GM18507 (cell line): Measurements from ENCODE around the gene IRX2.

Experiments
- DNase-seq: peaks from one replicate; pipeline ENCODE4 v3.0.0; 2011; ENCODE audit warnings: low read depth; ENCODE audit not compliant: insufficient read length; ENCODE audit errors: extremely low spot score
- FAIRE-seq: peaks from 2 replicates; lab custom pipeline; 2011; peaks lifted over from hg19 to GRCh38; lab: Jason Lieb, UNC

IRX2 gene

DNA sequence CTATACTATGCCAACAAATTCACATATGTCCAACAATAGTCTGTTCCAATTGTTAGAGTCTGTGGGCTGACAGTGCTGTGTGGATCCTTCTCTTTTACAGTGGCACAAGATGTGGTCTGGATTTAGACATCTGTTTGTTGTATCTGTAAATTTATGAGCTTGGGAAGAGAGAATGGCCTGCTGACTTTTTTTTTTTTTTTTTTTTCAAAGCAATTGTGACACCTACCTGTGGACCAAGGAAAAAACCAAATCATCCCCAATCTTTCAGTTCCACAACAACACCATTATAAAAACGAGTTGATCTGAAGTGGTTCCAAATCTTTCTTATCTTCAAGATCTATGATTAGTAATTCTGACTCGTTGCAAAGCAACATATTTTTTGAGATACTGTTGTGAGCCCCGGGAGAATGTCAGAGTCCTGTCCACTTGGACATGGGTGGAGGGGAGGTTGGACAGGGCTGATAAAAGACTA lies 4.9 kb downstream of the IRX2 start:
- no peak for FAIRE-seq
- no peak for DNase-seq

GRCh38 chr5:2744485-2744884 lies 7.0 kb downstream of the IRX2 start:
- FAIRE-seq (no peak), DNase-seq (no peak)

- FAIRE-seq (no peak), DNase-seq (no peak)
Observed at GRCh38 chr5:2742921-2743679, 8.4 kb downstream of the IRX2 start.

- DNase-seq = no peak
- no peak for FAIRE-seq
Observed at GRCh38 chr5:2741956-2742355, 9.5 kb downstream of the IRX2 start.

- FAIRE-seq = no peak
- DNase-seq = no peak
Observed at GRCh38 chr5:2740876-2741555, 10.5 kb downstream of the IRX2 start.

DNA sequence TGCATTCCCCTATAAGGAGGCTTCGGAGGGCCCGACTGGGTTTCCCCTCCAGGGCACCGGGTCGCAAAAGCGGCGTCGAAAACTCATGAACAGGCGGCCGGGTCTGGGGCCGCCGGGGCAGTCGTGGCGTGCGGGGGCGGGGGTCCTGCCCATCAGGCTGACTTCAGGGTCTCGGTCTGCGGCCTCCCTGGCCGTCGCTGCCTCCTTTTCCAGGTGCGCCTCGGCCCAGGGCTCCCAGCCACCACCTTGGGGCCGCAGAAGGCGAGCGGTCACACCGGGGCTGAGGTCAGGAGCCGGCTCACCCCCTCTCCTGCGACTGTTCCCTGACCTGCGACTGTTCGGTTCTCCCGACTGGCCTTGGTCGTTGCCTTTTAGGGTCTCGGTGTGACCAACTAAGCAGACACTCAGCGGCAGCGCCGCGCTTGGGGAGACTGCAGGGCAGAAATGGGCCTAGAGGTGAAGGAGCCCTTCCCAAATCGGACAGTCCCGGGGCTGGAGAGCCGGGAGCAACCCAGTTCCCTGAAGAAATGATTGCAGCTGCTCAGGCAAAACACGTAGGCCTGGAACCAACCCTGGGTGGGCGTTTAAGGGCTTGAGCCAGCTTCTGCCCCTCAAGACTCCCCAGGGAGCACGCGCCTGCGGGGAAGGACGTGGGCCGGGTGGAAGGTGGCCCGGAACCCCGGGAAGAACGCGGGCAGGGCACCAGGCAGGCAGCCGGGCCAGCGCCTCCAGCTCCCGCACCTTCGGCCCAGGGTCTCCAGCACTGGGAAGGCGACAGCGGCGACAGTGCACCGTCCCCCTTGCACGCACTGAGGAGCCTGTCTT lies 11.2 kb downstream of the IRX2 start:
- DNase-seq = no peak
- FAIRE-seq = no peak

DNA sequence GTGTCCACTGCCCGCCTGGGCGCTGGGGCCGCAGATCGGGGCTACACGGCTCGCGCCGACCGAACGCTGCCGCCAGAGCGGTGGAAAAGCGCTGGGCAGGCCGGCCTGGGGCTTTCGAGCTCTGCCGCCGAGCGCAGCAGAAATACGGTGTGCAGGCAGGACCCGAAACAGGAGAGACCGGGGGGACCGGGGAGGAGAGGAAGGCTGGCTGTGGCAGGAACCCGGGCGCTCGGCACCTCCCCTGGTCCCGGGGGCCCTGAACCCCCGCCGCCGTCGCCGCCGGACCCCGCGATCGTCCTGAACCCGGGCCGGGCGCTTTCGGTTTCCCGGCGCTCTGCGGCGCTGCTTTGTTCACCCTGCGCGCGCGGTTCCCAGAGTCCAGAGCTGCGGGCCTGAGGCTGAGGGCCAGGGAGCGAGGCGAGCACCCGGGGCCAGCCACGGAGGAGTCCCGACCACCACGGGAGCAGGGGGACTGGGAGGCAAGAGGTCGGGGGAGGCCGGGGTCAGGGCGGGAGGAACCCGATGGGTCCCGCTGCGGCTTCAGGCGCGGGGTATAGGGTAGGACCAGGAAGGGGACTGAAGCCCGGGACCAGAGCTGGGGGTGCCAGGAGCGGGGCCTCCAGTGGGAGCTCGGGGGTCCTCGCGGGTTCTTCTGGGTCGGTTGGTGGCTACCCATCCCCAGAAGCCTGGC lies 12.0 kb downstream of the IRX2 start:
- no peak for FAIRE-seq
- DNase-seq = no peak

GRCh38 chr5:2738700-2739359 lies 12.6 kb downstream of the IRX2 start:
- DNase-seq (no peak), FAIRE-seq (no peak)

DNA sequence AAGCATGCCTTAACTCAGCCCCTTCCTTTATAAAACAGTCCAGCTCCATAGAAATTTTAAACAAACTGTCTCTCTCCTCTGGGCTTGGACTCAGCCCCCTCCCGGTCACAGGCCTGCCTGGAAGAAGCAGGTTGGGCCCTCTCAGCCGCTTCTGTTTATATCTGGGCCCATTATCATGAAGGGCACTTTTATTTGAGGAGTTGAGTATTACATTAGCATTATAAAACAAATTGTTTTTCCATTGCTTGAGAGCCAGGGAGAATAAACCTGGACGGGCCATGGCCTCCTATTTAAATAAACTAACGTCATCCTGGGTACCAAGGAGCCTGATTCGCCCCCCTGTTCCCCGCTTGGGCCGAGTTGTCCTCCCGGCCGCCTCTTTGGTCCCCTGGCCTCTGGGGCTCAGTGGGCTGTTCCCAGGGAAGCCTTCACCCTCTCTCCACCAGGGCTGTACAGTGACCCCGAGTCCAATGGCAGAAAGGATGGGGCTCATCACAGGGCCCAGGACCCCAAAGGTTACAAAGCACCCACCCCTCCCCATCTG lies 13.2 kb downstream of the IRX2 start:
- DNase-seq (no peak), FAIRE-seq (no peak)

GRCh38 chr5:2737273-2738155 lies 14.0 kb downstream of the IRX2 start:
- DNase-seq (no peak), FAIRE-seq (no peak)

GRCh38 chr5:2736872-2737271 lies 14.6 kb downstream of the IRX2 start:
- DNase-seq (no peak), FAIRE-seq (no peak)

GRCh38 chr5:2735996-2736395 lies 15.5 kb downstream of the IRX2 start:
- DNase-seq = no peak
- FAIRE-seq = no peak

- FAIRE-seq (no peak), DNase-seq (no peak)
Observed at GRCh38 chr5:2732850-2733249, 18.6 kb downstream of the IRX2 start.

GRCh38 chr5:2732004-2732403 lies 19.5 kb downstream of the IRX2 start:
- DNase-seq = no peak
- no peak for FAIRE-seq

DNA sequence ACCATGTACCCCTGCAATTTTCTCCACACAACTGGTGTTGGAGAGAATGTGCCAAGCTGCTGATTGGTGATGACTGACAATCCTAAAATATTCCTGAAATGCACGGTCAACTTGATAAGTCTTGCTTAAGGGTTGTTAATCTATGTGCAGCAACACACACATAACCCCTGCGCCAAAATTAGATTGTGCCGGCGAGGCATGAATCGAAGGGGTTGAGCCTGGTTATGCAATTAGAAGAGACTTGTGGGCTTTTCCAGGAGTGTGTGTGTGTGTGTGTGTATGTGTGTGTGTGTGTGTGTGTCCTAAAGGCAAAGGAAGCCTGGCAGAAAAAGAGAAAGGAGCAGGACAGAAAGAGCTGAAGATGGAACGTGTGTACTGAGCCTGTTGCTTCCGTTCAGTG lies 22.3 kb downstream of the IRX2 start:
- no peak for FAIRE-seq
- DNase-seq = no peak

- FAIRE-seq (no peak), DNase-seq (no peak)
Observed at GRCh38 chr5:2727550-2727949, 23.9 kb downstream of the IRX2 start.

- DNase-seq (no peak), FAIRE-seq (no peak)
Observed at GRCh38 chr5:2725980-2726765, 25.3 kb downstream of the IRX2 start.
